ENCODE results near the gene LIG1.
"Not testable (repeated sequence)": the region's sequence is repeated elsewhere in the genome, so short reads cannot be mapped to it uniquely, and the experiment has no call there.

The LIG1 gene

DNA sequence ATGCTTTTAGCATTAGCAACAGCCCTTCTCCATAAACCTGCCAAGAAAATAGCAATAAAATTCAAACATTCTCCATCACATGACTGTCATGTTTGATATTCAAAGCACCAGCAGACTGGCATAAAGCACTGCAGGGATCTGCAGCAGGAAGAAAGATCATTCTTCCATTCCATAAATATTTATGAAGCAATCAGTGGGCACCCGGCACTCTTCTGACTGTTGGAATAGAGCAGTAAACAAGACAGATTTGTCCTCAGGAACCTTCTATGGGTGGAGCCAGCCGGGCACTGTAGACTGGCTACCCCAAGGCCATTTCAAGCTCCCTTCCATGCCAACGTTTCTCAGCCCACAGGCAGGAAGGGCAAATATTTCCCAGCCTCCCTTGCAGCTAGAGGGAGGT, 85.1 kb downstream of the LIG1 start (continued):
- TF ChIP-seq, protein P1, sequence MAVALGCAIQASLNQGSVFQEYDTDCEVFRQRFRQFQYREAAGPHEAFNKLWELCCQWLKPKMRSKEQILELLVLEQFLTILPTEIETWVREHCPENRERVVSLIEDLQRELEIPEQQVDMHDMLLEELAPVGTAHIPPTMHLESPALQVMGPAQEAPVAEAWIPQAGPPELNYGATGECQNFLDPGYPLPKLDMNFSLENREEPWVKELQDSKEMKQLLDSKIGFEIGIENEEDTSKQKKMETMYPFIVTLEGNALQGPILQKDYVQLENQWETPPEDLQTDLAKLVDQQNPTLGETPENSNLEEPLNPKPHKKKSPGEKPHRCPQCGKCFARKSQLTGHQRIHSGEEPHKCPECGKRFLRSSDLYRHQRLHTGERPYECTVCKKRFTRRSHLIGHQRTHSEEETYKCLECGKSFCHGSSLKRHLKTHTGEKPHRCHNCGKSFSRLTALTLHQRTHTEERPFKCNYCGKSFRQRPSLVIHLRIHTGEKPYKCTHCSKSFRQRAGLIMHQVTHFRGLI (tag by site-specific recombination; IDR thresholded peaks at IDR 0.05), result no peak
- TF ChIP-seq ZNF341 (tag by site-specific recombination; IDR thresholded peaks at IDR 0.05; ENCODE audit: low read depth), result no peak
- no peak for TF ChIP-seq HOXD13 (CRISPR knock-in tag; IDR thresholded peaks at IDR 0.05; ENCODE audit: borderline replicate concordance)
- TF ChIP-seq PRDM1 (tag by site-specific recombination; IDR thresholded peaks at IDR 0.05), result no peak
- TF ChIP-seq KLF9 (tag by site-specific recombination; IDR thresholded peaks at IDR 0.05; ENCODE audit: low read depth), result no peak
- TF ChIP-seq, protein P2, sequence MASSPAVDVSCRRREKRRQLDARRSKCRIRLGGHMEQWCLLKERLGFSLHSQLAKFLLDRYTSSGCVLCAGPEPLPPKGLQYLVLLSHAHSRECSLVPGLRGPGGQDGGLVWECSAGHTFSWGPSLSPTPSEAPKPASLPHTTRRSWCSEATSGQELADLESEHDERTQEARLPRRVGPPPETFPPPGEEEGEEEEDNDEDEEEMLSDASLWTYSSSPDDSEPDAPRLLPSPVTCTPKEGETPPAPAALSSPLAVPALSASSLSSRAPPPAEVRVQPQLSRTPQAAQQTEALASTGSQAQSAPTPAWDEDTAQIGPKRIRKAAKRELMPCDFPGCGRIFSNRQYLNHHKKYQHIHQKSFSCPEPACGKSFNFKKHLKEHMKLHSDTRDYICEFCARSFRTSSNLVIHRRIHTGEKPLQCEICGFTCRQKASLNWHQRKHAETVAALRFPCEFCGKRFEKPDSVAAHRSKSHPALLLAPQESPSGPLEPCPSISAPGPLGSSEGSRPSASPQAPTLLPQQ (tag by site-specific recombination; IDR thresholded peaks at IDR 0.05), result no peak
- TF ChIP-seq ZNF426 (tag by site-specific recombination; IDR thresholded peaks at IDR 0.05), result no peak
- TF ChIP-seq, protein P3, sequence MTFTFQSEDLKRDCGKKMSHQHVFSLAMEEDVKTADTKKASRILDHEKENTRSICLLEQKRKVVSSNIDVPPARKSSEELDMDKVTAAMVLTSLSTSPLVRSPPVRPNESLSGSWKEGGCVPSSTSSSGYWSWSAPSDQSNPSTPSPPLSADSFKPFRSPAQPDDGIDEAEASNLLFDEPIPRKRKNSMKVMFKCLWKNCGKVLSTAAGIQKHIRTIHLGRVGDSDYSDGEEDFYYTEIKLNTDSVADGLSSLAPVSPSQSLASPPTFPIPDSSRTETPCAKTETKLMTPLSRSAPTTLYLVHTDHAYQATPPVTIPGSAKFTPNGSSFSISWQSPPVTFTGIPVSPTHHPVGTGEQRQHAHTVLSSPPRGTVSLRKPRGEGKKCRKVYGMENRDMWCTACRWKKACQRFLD (tag by site-specific recombination; IDR thresholded peaks at IDR 0.05), result no peak
- TF ChIP-seq, protein P4, sequence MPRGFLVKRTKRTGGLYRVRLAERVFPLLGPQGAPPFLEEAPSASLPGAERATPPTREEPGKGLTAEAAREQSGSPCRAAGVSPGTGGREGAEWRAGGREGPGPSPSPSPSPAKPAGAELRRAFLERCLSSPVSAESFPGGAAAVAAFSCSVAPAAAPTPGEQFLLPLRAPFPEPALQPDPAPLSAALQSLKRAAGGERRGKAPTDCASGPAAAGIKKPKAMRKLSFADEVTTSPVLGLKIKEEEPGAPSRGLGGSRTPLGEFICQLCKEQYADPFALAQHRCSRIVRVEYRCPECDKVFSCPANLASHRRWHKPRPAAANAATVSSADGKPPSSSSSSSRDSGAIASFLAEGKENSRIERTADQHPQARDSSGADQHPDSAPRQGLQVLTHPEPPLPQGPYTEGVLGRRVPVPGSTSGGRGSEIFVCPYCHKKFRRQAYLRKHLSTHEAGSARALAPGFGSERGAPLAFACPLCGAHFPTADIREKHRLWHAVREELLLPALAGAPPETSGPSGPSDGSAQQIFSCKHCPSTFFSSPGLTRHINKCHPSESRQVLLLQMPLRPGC (tag by site-specific recombination; IDR thresholded peaks at IDR 0.05), result no peak

DNA sequence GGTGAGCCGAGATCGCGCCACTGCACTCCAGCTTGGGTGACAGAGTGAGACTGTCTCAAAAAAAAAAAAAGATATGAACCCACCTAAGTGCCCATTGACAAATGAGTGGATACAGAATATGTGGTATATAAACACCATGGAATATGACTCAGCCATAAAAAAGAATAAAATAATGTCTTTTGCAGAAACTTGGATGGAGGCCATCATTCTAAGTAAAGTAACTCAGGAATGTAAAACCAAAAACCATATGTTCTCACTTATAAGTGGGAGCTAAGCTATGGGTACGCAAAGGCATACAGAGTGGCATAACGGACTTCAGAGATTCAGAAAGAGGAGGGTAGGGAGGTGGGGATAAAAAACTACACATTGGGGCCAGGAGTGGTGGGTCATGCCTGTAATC, 89.0 kb downstream of the LIG1 start:
- Histone ChIP-seq H3K9me3 (ENCODE audit: control insufficient read depth, insufficient read depth, low read depth, low read length) (no peaks in the 10 kb centered on the region), H3K4me1 (ENCODE audit: control insufficient read depth, insufficient read depth, low read length) (peaks cover 6% of the 10 kb centered on the region), H3K36me3 (ENCODE audit: control insufficient read depth in 2 of 2, insufficient read depth in 1 of 2, low read length in 2 of 2) (no peaks in the 10 kb centered on the region), H3K27ac (ENCODE audit: extremely low read depth, low read depth, low read length) (no peak overlapping the region), H3K4me3 (ENCODE audit: low read depth, low read length) (no peak overlapping the region)
- POLR2A ChIA-PET, result no interaction called here
- CTCF ChIA-PET, result interaction anchor here (0.6 to 1.7 kb wide), 2 partner anchors 16 to 22 kb away, joined by 4 to 7 read pairs; no protein-coding TSS in a partner anchor
- peak; percentile 7; the same call in 1 of the 2 replicates for TF ChIP-seq ZNF146 (tag by site-specific recombination; IDR thresholded peaks at IDR 0.05)
- no peak for TF ChIP-seq ZNF776 (tag by site-specific recombination; IDR thresholded peaks at IDR 0.05; ENCODE audit: borderline replicate concordance)
- TF ChIP-seq ZSCAN16 (tag by site-specific recombination; IDR thresholded peaks at IDR 0.05), result no peak
- TF ChIP-seq ZFHX2 (tag by site-specific recombination; conservative IDR thresholded peaks at IDR 0.05), result no peak

DNA sequence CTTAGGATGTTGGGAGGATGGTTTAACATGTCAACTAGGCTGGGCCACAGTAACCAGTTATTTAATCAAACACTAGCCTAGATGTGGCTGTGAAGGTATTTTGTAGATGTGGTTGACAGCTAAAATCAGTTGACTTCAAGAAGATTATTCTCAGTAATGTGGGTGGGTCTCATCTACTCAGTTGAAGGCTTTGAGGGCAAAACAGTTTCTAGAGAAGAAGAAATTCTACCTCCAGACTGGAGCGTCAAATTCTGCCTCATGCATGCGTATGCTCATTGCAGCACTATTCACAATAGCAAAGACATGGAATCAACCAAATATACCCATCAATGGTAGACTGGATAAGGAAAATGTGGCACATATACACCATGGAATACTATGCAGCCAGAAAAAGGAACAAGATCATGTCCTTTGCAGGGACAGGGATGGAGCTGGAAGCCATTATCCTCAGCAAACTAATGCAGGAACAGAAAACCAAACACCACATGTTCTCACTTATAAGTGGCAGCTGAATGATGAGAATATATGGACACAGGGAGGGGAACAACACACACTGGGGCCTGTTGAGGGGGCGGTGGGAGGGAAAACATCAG, 99.9 kb downstream of the LIG1 start:
- POLR2A ChIA-PET; H3K27ac ChIP-seq (ENCODE audit: extremely low read depth, low read depth, low read length); H3K36me3 ChIP-seq (ENCODE audit: control insufficient read depth in 2 of 2, insufficient read depth in 1 of 2, low read length in 2 of 2); H3K9me3 ChIP-seq (ENCODE audit: control insufficient read depth, insufficient read depth, low read depth, low read length); H3K4me1 ChIP-seq (ENCODE audit: control insufficient read depth, insufficient read depth, low read length); H3K4me3 ChIP-seq (ENCODE audit: low read depth, low read length): not testable (repeated sequence)
- CTCF ChIA-PET, result interaction anchor here (0.6 to 2.0 kb wide), 4 partner anchors 10 to 106 kb away, joined by 3 to 5 read pairs (median 4); no protein-coding TSS in a partner anchor
- TF ChIP-seq ZNF146 (tag by site-specific recombination; IDR thresholded peaks at IDR 0.05), result peak; percentile 87
- TF ChIP-seq ZNF10 (tag by site-specific recombination; IDR thresholded peaks at IDR 0.05), result peak; percentile 86
- TF ChIP-seq, protein P5, sequence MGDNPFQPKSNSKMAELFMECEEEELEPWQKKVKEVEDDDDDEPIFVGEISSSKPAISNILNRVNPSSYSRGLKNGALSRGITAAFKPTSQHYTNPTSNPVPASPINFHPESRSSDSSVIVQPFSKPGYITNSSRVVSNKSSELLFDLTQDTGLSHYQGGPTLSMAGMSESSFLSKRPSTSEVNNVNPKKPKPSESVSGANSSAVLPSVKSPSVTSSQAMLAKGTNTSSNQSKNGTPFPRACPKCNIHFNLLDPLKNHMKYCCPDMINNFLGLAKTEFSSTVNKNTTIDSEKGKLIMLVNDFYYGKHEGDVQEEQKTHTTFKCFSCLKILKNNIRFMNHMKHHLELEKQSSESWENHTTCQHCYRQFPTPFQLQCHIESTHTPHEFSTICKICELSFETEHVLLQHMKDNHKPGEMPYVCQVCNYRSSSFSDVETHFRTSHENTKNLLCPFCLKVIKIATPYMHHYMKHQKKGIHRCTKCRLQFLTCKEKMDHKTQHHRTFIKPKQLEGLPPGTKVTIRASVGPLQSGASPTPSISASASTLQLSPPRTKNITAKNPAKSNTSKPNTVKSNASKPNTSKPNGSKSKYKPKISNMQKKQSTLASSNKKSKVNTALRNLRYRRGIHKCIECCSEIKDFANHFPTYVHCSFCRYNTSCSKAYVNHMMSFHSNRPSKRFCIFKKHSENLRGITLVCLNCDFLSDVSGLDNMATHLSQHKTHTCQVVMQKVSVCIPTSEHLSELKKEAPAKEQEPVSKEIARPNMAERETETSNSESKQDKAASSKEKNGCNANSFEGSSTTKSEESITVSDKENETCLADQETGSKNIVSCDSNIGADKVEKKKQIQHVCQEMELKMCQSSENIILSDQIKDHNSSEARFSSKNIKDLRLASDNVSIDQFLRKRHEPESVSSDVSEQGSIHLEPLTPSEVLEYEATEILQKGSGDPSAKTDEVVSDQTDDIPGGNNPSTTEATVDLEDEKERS (tag by site-specific recombination; IDR thresholded peaks at IDR 0.05), result 0 out of 2 replicates have a peak, but pooled peaks have one; percentile 67
